Neural cell (in vitro differentiated cells): ENCODE data around the gene MRRF. TPM values are rescaled to one million over a fixed set of nuclear protein-coding genes. Genes with fewer than 3 reads are reported as not detected.

Source experiments
- H2AFZ ChIP-seq: fragments of 200-600, 300-800 bp; sonication (generic), shearing (Covaris generic); 2 replicates; pipeline ENCODE4 v1.6.0; 2014; ENCODE audit warnings: low read depth, mild to moderate bottlenecking, antibody characterized with exemption, low read length, moderate library complexity
- H3F3A ChIP-seq: fragments of 200-600 bp; shearing (Covaris generic); 2 replicates; pipeline ENCODE4 v1.6.1; 2016; ENCODE audit warnings: mild to moderate bottlenecking, moderate library complexity, mixed read lengths, antibody characterized with exemption, low read length; ENCODE audit not compliant: insufficient read depth, poor library complexity, severe bottlenecking
- H3K27ac ChIP-seq: fragments of 200-600, 300-800 bp; sonication (generic), shearing (Covaris generic); 2 replicates; pipeline ENCODE4 v1.5.1; 2014; ENCODE audit warnings: mild to moderate bottlenecking, low read length, moderate library complexity
- H3K27me3 ChIP-seq: fragments of 300-800, 200-600 bp; sonication (generic), shearing (Covaris generic); 2 replicates; pipeline ENCODE4 v1.6.0; 2014; ENCODE audit warnings: mild to moderate bottlenecking, low read depth, low read length, moderate library complexity; ENCODE audit not compliant: insufficient read depth
- H3K36me3 ChIP-seq: fragments of 300-800, 200-600 bp; sonication (generic), shearing (Covaris generic); 2 replicates; pipeline ENCODE4 v1.5.1; 2014; ENCODE audit warnings: mild to moderate bottlenecking, antibody characterized with exemption, low read length, moderate library complexity; ENCODE audit not compliant: insufficient read depth
- H3K4me2 ChIP-seq: fragments of 300-800, 200-600 bp; sonication (generic), shearing (Covaris generic); 2 replicates; pipeline ENCODE4 v1.6.0; 2014; ENCODE audit warnings: mild to moderate bottlenecking, low read length
- H3K4me3 ChIP-seq: fragments of 300-800, 200-600 bp; sonication (generic), shearing (Covaris generic); 2 replicates; pipeline ENCODE4 v1.5.1; 2014; ENCODE audit warnings: mild to moderate bottlenecking, low read length, moderate library complexity
- H3K79me2 ChIP-seq: fragments of 200-600 bp; shearing (Covaris generic); replicated peaks from 2 replicates; pipeline ENCODE4 v1.6.0; 2014; ENCODE audit warnings: mild to moderate bottlenecking, low read length, moderate library complexity; ENCODE audit not compliant: insufficient read depth
- H3K9ac ChIP-seq: fragments of 300-800, 200-600 bp; sonication (generic), shearing (Covaris generic); 2 replicates; pipeline ENCODE4 v1.6.1; 2016; ENCODE audit warnings: mild to moderate bottlenecking, low read length, mixed read lengths
- H3K9me2 ChIP-seq: fragments of 200-600 bp; shearing (Covaris generic); 2 replicates; pipeline ENCODE4 v1.6.1; 2016; ENCODE audit warnings: mild to moderate bottlenecking, low read length, mixed read lengths; ENCODE audit not compliant: insufficient read depth
- H3K9me3 ChIP-seq: fragments of 200-600, 300-800 bp; sonication (generic), shearing (Covaris generic); 2 replicates; pipeline ENCODE4 v1.6.1; 2016; ENCODE audit warnings: mild to moderate bottlenecking, mixed run types, low read length, moderate library complexity, mixed read lengths
- H4K20me1 ChIP-seq: fragments of 200-600 bp; shearing (Covaris generic); 2 replicates; pipeline ENCODE4 v1.6.1; 2016; ENCODE audit warnings: mild to moderate bottlenecking, mixed run types; ENCODE audit not compliant: insufficient read depth
- CTCF ChIP-seq: fragments of 450-650 bp; IDR thresholded peaks from 2 replicates; pipeline ENCODE4 v1.5.1; 2014; ENCODE audit warnings: antibody characterized with exemption, mild to moderate bottlenecking, moderate library complexity; ENCODE audit not compliant: poor library complexity, severe bottlenecking
- EP300 ChIP-seq: fragments of 450-650 bp; conservative IDR thresholded peaks from 2 replicates; pipeline ENCODE4 v1.6.1; 2014; ENCODE audit warnings: antibody characterized with exemption, mild to moderate bottlenecking, moderate library complexity; ENCODE audit not compliant: poor library complexity, severe bottlenecking
- EZH2 ChIP-seq: fragments of 200-600, 300-800 bp; shearing (Covaris generic), sonication (generic); IDR thresholded peaks from 2 replicates; pipeline ENCODE4 v1.6.1; 2014; ENCODE audit warnings: antibody characterized with exemption, low read length, borderline replicate concordance, mild to moderate bottlenecking; ENCODE audit not compliant: insufficient read depth, poor library complexity, severe bottlenecking
- MXI1 ChIP-seq: fragments of 450-650 bp; conservative IDR thresholded peaks from 2 replicates; pipeline ENCODE4 v1.6.1; 2014; ENCODE audit warnings: antibody characterized with exemption, mild to moderate bottlenecking; ENCODE audit not compliant: poor library complexity, severe bottlenecking
- POLR2AphosphoS5 ChIP-seq: IDR thresholded peaks from 2 replicates; pipeline ENCODE4 v1.6.1; 2012
- RAD21 ChIP-seq: fragments of 450-650 bp; conservative IDR thresholded peaks from 2 replicates; pipeline ENCODE4 v1.6.1; 2014; ENCODE audit warnings: antibody characterized with exemption, mild to moderate bottlenecking, moderate library complexity
- REST ChIP-seq: IDR thresholded peaks from 2 replicates; pipeline ENCODE4 v1.6.1; 2012; ENCODE audit warnings: borderline replicate concordance
- SMC3 ChIP-seq: fragments of 450-650 bp; conservative IDR thresholded peaks from 2 replicates; pipeline ENCODE4 v1.6.1; 2014; ENCODE audit warnings: antibody characterized with exemption, mild to moderate bottlenecking, moderate library complexity; ENCODE audit not compliant: poor library complexity
- TAF1 ChIP-seq: IDR thresholded peaks from 2 replicates; pipeline ENCODE4 v1.6.1; 2012; ENCODE audit warnings: low read depth
- polyA plus RNA-seq: library from polyadenylated mRNA; depleted of rRNA; stranded (reverse); fragments of >200 nt; gene quantifications from 2 replicates; pipeline ENCODE4 v1.2.3, GENCODE V29; 2014

MRRF gene
- polyA plus RNA-seq, 1 donor from 2014 or later = 40.7 TPM

- no peaks in the 10 kb centered on the region for H4K20me1 ChIP-seq
- peaks cover 56% of the 10 kb centered on the region for H3K27me3 ChIP-seq
- H3K9me2 ChIP-seq = no peaks in the 10 kb centered on the region
- H3K9ac ChIP-seq = no peak overlapping the region
- no peaks in the 10 kb centered on the region for H3K36me3 ChIP-seq
- no peak overlapping the region for H3K27ac ChIP-seq
- no peaks in the 10 kb centered on the region for H3K79me2 ChIP-seq
- no peak overlapping the region for H2AFZ ChIP-seq
- peak overlapping the region; percentile 61 for H3K4me3 ChIP-seq
- no peaks in the 10 kb centered on the region for H3K9me3 ChIP-seq
- no peak for TF ChIP-seq TAF1
- TF ChIP-seq POLR2AphosphoS5 = no peak
- no peak for TF ChIP-seq SMC3
- TF ChIP-seq RAD21 = peak; percentile 21
- TF ChIP-seq EZH2 = peak; percentile 67
- peak; percentile 16 for TF ChIP-seq CTCF
- TF ChIP-seq MXI1 = peak; percentile 93
- TF ChIP-seq EP300 = no peak
- TF ChIP-seq REST = no peak
- H3K4me2 ChIP-seq = no peak overlapping the region
- H3F3A ChIP-seq = no peaks in the 10 kb centered on the region
These were observed 82.0 kb downstream of the MRRF start for GRCh38 chr9:122346478-122347347.

- no peak overlapping the region for H2AFZ ChIP-seq
These were observed 82.9 kb downstream of the MRRF start for GRCh38 chr9:122347348-122348287.

More at GRCh38 chr9:122347348-122348287, 82.9 kb downstream of the MRRF start:
- Histone ChIP-seq H3K9me3 (no peaks in the 10 kb centered on the region), H3K36me3 (no peaks in the 10 kb centered on the region), H3K4me3 (peak overlapping the region; percentile 61), H3K27me3 (peaks cover 56% of the 10 kb centered on the region), H3K27ac (no peak overlapping the region), H3K79me2 (no peaks in the 10 kb centered on the region), H3K4me2 (no peak overlapping the region), H3F3A (no peaks in the 10 kb centered on the region), H3K9me2 (no peaks in the 10 kb centered on the region), H4K20me1 (no peaks in the 10 kb centered on the region), H3K9ac (no peak overlapping the region)
- TF ChIP-seq REST = no peak
- no peak for TF ChIP-seq TAF1
- no peak for TF ChIP-seq EP300
- no peak for TF ChIP-seq CTCF
- TF ChIP-seq EZH2 = no peak
- TF ChIP-seq POLR2AphosphoS5 = no peak
- no peak for TF ChIP-seq MXI1
- TF ChIP-seq RAD21 = no peak
- no peak for TF ChIP-seq SMC3
